ENCODE measurements around the gene OSGEP. TPM values are rescaled to one million over a fixed set of nuclear protein-coding genes. Genes with fewer than 3 reads are reported as not detected.
"Not testable (repeated sequence)": the region's sequence is repeated elsewhere in the genome, so short reads cannot be mapped to it uniquely, and the experiment has no call there.

OSGEP gene
- polyA plus RNA-seq, 3 donors: 48.5 to 87.7 (median 78.9) TPM

- DNase-seq: no peak
These were observed 22.7 kb upstream of the OSGEP start for GRCh38 chr14:20477211-20477876.

- DNase-seq: no peak
These were observed 22.2 kb upstream of the OSGEP start for GRCh38 chr14:20476776-20477175.

- DNase-seq: no peak
These were observed 18.0 kb upstream of the OSGEP start for GRCh38 chr14:20472536-20473169.

- DNase-seq: no peak
These were observed 15.9 kb upstream of the OSGEP start for GRCh38 chr14:20470603-20470901.

GRCh38 chr14:20469890-20470602 lies 15.4 kb upstream of the OSGEP start:
- DNase-seq: peak; percentile 34

DNA sequence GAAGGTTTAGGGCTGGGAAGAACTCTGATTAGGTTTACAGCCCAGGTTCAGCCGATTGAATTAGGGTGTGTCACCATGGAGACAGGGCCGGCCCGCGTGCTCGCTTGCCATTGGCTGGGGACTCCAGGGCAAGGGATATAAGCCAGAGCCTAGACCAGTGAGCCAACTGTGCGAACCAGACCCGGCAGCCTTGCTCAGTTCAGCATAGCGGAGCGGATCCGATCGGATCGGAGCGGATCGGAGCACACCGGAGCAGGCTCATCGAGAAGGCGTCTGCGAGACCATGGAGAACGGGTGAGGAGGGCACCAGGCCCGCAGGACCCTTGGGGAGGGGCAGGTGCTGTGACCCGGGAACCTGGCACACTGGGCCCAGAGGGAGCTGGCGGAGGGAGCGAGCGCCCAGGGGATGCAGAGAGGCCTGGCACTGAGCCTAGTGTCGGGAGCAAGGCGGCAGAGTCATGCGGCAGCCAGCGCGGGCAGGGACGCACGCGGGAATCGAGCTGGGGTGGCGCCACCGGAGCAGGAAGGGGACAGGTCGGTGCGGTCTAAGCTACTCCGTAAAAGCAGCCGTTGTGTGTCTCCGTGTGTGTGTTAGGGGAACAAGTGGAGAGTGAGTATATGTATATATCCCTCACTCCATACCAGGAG lies 14.8 kb upstream of the OSGEP start, which contains the start of gene PNP:
PNP (plus strand) TSS at position 165 of the 648 bp plus-strand sequence; CDS start at position 284, 119 bp downstream.
- peak; percentile 77 for DNase-seq

DNA sequence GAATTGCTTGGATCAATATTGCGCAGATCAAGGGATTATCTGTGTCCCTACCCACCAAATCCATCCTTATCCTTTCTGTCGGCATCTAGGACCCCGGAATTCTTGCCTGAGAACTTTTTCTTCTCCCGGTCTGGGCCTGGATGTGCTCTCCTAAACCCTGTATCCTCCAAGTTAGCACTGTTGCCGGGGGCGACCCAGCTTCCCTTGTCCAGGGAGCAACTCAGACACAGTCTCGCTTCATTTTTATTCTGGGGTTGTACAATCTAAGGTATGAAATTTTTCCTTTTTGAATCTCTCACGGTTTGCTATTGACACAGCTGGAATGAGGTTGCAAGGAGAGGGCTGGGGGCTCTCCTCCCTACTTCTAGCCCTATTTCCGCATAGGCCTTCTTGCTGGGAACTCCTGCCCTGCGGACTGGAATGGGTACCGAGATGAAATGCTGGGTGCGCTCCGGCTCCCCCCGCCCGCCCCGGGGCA lies 14.2 kb upstream of the OSGEP start:
- DNase-seq: no peak

DNA sequence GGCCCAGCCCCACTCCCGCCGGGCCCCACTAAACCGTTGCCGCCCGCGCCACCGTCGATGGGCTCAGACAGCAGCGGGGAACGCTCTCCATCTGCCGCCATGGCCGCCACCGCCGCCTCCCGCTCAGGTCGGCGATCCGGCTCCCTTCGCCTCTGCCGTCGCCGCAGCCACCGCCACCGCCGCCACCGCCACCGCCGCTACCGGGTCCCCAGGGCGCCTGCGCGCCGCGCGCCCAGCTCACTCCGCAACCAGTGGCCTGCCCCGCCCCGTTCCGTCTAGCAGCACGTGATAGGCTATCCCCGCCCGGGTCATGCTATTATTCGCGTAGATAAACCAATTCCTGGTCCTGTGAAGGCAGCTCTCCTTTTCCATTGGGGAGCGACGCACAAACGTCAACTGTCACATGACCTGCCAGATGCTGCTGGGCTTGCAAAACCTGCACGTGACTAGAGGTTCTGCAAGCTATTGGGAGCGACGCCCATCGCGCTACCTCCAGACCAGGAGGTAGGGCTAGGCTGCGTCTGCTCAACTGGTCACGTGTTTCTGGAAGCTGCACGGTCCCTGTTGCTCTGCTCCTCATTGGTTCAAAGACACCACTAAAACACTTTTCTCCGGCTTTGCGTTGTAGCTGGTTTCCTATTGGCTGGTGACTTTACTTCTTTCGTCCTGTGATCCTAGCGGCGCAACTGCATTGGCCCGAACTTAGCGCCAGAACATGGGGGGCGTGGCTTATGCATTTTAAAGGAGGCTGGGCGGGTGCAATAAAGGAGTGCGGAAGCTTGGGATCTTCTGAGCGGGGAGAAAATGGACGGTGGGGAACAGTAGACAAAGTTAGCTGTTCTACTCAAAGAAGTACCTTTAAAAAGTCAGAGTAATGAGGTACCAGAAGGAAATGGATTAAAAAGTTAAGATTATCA lies 6.9 kb upstream of the OSGEP start, which contains the start of gene PIP4P1:
PIP4P1 (minus strand) TSS at position 210 of the 917 bp plus-strand sequence; CDS start at position 101, 109 bp downstream.
- peak; percentile 100 for DNase-seq

DNA sequence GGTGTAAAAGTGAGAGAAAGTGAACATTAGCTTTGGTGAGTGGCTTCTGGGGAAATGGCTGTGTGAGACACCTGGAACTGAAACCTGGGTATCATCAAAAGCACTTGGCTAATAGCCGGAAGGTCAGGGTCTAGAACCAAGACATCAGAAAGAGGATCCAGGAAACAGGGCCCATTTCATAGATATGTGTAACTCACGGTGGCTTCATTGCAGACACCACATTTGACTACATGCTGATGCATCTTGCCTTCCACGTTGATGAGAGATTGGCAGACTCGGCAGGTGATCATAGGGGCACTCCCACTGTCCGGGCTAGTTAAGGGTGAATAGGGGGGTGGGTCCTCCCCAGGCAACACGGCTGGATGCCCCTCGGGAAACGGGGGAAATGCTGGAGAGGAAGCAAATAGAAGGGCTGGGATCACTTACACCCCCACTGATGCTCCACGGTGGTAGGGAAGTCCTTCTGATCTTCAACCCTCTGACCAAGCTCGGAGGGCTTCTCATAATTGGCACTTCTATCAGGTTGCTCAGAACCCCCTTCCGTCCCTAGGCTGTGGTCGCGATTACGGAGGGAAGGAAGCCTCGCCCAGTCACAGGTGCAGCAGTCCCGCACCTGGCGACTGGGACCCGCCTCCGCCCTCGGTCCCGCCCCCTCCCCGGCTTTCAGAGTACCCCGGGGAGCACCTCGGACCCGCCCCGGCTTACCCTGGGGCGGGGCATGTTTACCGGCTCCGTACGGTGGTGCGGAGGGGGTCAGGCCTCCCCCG lies 6.0 kb upstream of the OSGEP start:
- DNase-seq: no peak

- no peak for DNase-seq
These were observed 3.6 kb upstream of the OSGEP start for GRCh38 chr14:20458031-20458789.

GRCh38 chr14:20456971-20457370 lies 2.4 kb upstream of the OSGEP start:
- DNase-seq: no peak

DNA sequence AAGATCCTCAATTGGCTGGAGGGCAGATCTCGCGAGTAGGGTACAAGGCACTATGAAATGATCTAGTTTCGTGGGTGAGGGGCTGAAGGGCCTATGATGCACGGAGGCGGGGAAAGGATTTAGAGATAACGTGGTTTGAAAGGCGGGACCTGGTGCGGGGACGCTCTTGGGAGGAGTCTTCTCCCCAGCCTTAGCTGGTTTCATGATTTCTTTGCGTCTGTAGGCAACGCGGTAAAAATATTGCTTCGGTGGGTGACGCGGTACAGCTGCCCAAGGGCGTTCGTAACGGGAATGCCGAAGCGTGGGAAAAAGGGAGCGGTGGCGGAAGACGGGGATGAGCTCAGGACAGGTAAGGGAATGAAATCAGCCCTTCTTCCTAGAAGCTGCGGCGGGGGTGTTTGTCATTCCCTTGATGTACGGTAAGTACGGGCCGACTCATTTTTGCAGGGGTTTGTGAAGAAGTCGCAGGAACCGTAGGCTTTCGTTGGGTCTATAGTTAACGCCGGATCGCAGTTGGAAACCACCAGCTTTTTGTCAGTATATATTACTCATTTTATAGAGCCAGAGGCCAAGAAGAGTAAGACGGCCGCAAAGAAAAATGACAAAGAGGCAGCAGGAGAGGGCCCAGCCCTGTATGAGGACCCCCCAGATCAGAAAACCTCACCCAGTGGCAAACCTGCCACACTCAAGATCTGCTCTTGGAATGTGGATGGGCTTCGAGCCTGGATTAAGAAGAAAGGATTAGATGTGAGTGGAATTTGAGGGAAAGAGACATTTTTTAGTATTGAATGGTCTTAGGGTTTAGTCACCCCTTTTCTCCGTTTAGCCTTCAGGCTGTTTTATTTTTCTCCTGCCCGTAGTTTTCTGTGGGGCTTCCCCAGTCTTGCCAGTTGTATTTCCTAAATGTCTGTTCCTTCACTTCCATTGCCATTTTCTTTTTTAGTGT lies 1.0 kb upstream of the OSGEP start:
- no peak for DNase-seq

DNA sequence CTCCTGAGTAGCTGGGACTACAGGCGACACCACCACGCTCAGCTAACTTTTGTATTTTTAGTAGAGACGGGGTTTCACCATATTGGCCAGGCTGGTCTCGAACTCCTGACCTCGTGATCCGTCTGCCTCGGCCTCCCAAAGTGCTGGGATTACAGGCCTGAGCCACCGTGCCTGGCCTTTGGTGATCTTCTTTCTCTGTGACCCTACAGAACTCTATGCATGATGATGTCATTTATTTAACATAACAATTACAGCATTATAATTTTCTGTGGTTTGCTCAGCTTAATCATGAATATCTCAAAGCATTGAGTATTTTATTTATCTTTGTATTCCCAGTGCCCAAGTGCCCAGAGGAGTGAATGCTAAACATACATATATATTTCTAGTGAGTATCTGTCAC lies 1.8 kb downstream of the OSGEP start:
- DNase-seq: not testable (repeated sequence)

- DNase-seq: no peak
These were observed 7.7 kb downstream of the OSGEP start for GRCh38 chr14:20446889-20447288.

- DNase-seq: not testable (repeated sequence)
These were observed 11.0 kb downstream of the OSGEP start for GRCh38 chr14:20443650-20444049.

DNA sequence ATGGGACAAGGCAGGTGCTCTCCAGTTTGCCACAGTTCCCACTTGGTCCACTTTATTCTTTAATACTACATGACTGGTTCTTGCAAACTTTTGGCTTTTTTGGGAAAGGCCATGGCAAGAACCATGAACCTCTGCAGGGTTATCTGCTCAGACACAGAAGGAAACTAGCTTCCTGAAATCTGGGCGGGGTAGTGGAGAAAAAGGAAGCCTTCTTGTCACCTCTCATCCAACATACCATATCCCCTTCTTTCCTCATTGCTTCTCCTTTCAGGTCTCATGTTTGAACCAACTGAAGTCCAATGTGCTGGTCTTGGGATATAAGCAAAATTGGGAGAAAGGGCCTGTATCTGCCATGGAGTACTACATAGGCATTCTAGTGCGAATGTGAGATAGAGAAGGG lies 13.2 kb downstream of the OSGEP start:
- DNase-seq: no peak

- DNase-seq: no peak
These were observed 13.7 kb downstream of the OSGEP start for GRCh38 chr14:20440882-20441281.

- DNase-seq: no peak
These were observed 14.1 kb downstream of the OSGEP start for GRCh38 chr14:20440465-20440864.

All from renal pelvis (tissue), 4 donors.